ENCODE data around the gene TPPP3. TPM values are rescaled to one million over a fixed set of nuclear protein-coding genes. Genes with fewer than 3 reads are reported as not detected.
A peak's percentile ranks its signal among the peaks of the same experiment; 100 is the strongest.

The TPPP3 gene
- 6.8 TPM for polyA plus RNA-seq (2013, experiment 1 of 4)
- polyA plus RNA-seq (2013, experiment 2 of 4): 6.5 TPM
- polyA plus RNA-seq (2013, experiment 3 of 4): 15.7 TPM
- polyA plus RNA-seq (2013, experiment 4 of 4): 20.7 TPM

DNA sequence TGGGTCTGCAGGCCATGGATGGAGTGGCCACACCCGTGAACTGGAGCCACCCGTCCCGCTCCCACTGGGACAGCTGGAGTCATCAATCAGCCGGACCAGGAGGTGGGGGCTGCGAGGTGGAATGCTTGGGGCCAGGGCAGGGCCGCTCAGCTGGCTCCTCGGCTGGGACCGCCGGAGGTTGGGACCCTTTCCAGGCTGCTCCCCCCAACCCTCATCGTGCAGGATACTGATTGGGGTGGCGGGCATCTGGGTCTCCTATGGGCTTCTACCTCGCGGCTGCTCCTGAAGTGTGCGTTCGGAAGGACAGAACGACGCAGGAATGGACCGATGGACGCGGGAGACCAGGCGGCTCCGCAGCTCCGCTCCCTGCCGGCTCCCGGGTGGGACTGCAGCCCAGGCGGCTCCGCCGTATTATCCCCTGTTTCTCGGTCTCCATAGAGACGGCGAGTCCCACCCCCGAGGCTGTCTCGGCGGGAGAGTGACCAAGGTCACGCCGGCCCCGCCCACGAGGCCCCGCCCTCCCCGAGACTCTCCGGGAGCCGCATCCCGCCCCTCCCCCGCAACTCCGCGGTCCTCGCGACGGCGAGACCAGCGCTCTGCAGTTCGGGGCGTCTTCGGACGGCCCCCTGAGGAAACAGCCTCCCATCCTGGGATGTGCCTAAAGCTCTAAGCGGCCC lies at the start of gene TPPP3:
TPPP3 (minus strand) TSS at position 388 of the 677 bp plus-strand sequence. CDS start 2,387 bp downstream, outside the sequence.
- Histone ChIP-seq H3K36me3 (ENCODE audit: control insufficient read depth, insufficient read depth, low read length) (no peaks in the 10 kb centered on the region), H3K4me3 (ENCODE audit: insufficient read depth, low read depth, low read length) (peak within 1 kb of the TSS; percentile 29), H3K27me3 (ENCODE audit: control insufficient read depth, insufficient read depth, low read length, poor library complexity, severe bottlenecking) (peaks cover 45% of the 10 kb centered on the region), H3K4me1 (ENCODE audit: control insufficient read depth, insufficient read depth, low read length) (peaks cover 68% of the 10 kb centered on the region), H3K9me3 (ENCODE audit: control insufficient read depth, low read length) (no peaks in the 10 kb centered on the region), H3K27ac (ENCODE audit: insufficient read depth, low read depth, low read length, poor library complexity, severe bottlenecking) (peak within 1 kb of the TSS; percentile 8)
- WGBS, 2 experiments: 5% methylated on average over 56 of the region's 56 CpGs

- H3K4me1 ChIP-seq (ENCODE audit: control insufficient read depth, insufficient read depth, low read length): peaks cover 19% of the 10 kb centered on the region
- H3K27ac ChIP-seq (ENCODE audit: insufficient read depth, low read depth, low read length, poor library complexity, severe bottlenecking): no peak overlapping the region
- no peaks in the 10 kb centered on the region for H3K9me3 ChIP-seq (ENCODE audit: control insufficient read depth, low read length)
- H3K36me3 ChIP-seq (ENCODE audit: control insufficient read depth, insufficient read depth, low read length): peaks cover 10% of the 10 kb centered on the region
- no peaks in the 10 kb centered on the region for H3K27me3 ChIP-seq (ENCODE audit: control insufficient read depth, insufficient read depth, low read length, poor library complexity, severe bottlenecking)
- WGBS, 2 experiments: 92 to 96% methylated on average over 13 of the region's 13 CpGs
- no peak overlapping the region for H3K4me3 ChIP-seq (ENCODE audit: insufficient read depth, low read depth, low read length)
Measured at GRCh38 chr16:67442581-67443255, 49.4 kb upstream of the TPPP3 start.

- Histone ChIP-seq H3K27ac (ENCODE audit: insufficient read depth, low read depth, low read length, poor library complexity, severe bottlenecking) (no peak overlapping the region), H3K27me3 (ENCODE audit: control insufficient read depth, insufficient read depth, low read length, poor library complexity, severe bottlenecking) (no peaks in the 10 kb centered on the region), H3K9me3 (ENCODE audit: control insufficient read depth, low read length) (no peaks in the 10 kb centered on the region), H3K36me3 (ENCODE audit: control insufficient read depth, insufficient read depth, low read length) (peaks cover 10% of the 10 kb centered on the region), H3K4me3 (ENCODE audit: insufficient read depth, low read depth, low read length) (no peak overlapping the region), H3K4me1 (ENCODE audit: control insufficient read depth, insufficient read depth, low read length) (peaks cover 19% of the 10 kb centered on the region)
- WGBS, 2 experiments: 71 to 75% methylated on average over 5 of the region's 5 CpGs
Measured at GRCh38 chr16:67441907-67442306, 48.6 kb upstream of the TPPP3 start.

DNA sequence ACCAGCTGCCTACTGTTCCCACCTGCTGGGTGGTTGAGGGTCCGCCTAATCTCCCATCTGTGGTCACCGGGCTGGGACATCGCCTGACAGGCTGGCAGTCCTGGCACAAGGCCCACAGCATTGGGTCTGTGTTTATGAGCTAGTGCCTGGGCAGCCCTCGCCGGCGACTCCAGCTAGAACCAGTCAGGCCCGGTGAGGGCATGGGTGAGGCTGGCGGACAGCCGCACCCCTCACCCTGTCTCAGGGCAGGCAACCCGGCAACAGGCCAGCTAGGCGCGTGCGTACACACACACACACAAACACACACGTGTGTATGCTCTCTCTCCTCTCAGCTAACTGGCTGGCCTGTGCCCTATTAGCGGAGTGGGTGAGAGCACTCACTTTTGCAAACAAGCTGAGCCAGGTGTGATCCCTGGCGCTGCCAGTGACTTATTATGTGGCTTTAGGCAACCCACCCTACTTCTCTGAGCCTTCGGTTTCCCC lies 48.0 kb upstream of the TPPP3 start:
- Histone ChIP-seq H3K27ac (ENCODE audit: insufficient read depth, low read depth, low read length, poor library complexity, severe bottlenecking) (no peak overlapping the region), H3K27me3 (ENCODE audit: control insufficient read depth, insufficient read depth, low read length, poor library complexity, severe bottlenecking) (no peaks in the 10 kb centered on the region), H3K4me1 (ENCODE audit: control insufficient read depth, insufficient read depth, low read length) (peaks cover 19% of the 10 kb centered on the region), H3K9me3 (ENCODE audit: control insufficient read depth, low read length) (no peaks in the 10 kb centered on the region), H3K4me3 (ENCODE audit: insufficient read depth, low read depth, low read length) (no peak overlapping the region), H3K36me3 (ENCODE audit: control insufficient read depth, insufficient read depth, low read length) (peaks cover 10% of the 10 kb centered on the region)
- 96% methylated on average over 17 of the region's 17 CpGs for WGBS, 2 experiments

- WGBS, 2 experiments: 93 to 97% methylated on average over 19 of the region's 19 CpGs
- Histone ChIP-seq H3K4me3 (ENCODE audit: insufficient read depth, low read depth, low read length) (no peak overlapping the region), H3K36me3 (ENCODE audit: control insufficient read depth, insufficient read depth, low read length) (peaks cover 10% of the 10 kb centered on the region), H3K27ac (ENCODE audit: insufficient read depth, low read depth, low read length, poor library complexity, severe bottlenecking) (no peak overlapping the region), H3K9me3 (ENCODE audit: control insufficient read depth, low read length) (no peaks in the 10 kb centered on the region), H3K4me1 (ENCODE audit: control insufficient read depth, insufficient read depth, low read length) (peaks cover 15% of the 10 kb centered on the region), H3K27me3 (ENCODE audit: control insufficient read depth, insufficient read depth, low read length, poor library complexity, severe bottlenecking) (no peaks in the 10 kb centered on the region)
Measured at GRCh38 chr16:67438824-67439393, 45.6 kb upstream of the TPPP3 start.

GRCh38 chr16:67438098-67438791 lies 44.9 kb upstream of the TPPP3 start:
- H3K27ac ChIP-seq (ENCODE audit: insufficient read depth, low read depth, low read length, poor library complexity, severe bottlenecking): no peak overlapping the region
- H3K9me3 ChIP-seq (ENCODE audit: control insufficient read depth, low read length): no peaks in the 10 kb centered on the region
- no peaks in the 10 kb centered on the region for H3K27me3 ChIP-seq (ENCODE audit: control insufficient read depth, insufficient read depth, low read length, poor library complexity, severe bottlenecking)
- 91 to 94% methylated on average over 20 of the region's 20 CpGs for WGBS, 2 experiments
- H3K36me3 ChIP-seq (ENCODE audit: control insufficient read depth, insufficient read depth, low read length): peaks cover 10% of the 10 kb centered on the region
- peaks cover 15% of the 10 kb centered on the region for H3K4me1 ChIP-seq (ENCODE audit: control insufficient read depth, insufficient read depth, low read length)
- H3K4me3 ChIP-seq (ENCODE audit: insufficient read depth, low read depth, low read length): no peak overlapping the region

DNA sequence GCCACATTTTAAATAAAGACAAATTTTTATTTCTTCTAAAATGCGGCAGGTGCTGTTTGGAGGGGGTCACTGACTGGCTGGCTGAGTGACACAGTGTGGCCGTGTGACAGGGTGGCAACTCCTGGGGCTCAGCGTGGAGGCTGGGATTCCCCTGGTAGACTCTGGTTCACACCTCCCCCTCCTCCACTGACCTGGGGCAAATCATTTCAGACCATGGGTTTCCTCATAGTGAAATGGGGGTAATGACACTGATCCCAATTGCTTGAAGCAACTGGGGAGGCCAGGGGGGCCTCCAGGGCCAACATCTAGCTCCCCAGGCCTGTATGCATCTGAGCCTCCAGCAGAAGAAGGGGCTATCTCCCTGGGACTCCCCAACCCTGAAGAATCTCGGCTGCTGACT lies 44.2 kb upstream of the TPPP3 start:
- H3K4me3 ChIP-seq (ENCODE audit: insufficient read depth, low read depth, low read length): no peak overlapping the region
- H3K4me1 ChIP-seq (ENCODE audit: control insufficient read depth, insufficient read depth, low read length): peaks cover 17% of the 10 kb centered on the region
- H3K36me3 ChIP-seq (ENCODE audit: control insufficient read depth, insufficient read depth, low read length): peaks cover 10% of the 10 kb centered on the region
- no peaks in the 10 kb centered on the region for H3K9me3 ChIP-seq (ENCODE audit: control insufficient read depth, low read length)
- H3K27me3 ChIP-seq (ENCODE audit: control insufficient read depth, insufficient read depth, low read length, poor library complexity, severe bottlenecking): peaks cover 4% of the 10 kb centered on the region
- 93 to 99% methylated on average over 4 of the region's 4 CpGs for WGBS, 2 experiments
- no peak overlapping the region for H3K27ac ChIP-seq (ENCODE audit: insufficient read depth, low read depth, low read length, poor library complexity, severe bottlenecking)

- 94 to 96% methylated on average over 23 of the region's 23 CpGs for WGBS, 2 experiments
- H3K36me3 ChIP-seq (ENCODE audit: control insufficient read depth, insufficient read depth, low read length): peaks cover 10% of the 10 kb centered on the region
- H3K27ac ChIP-seq (ENCODE audit: insufficient read depth, low read depth, low read length, poor library complexity, severe bottlenecking): no peak overlapping the region
- H3K9me3 ChIP-seq (ENCODE audit: control insufficient read depth, low read length): no peaks in the 10 kb centered on the region
- H3K27me3 ChIP-seq (ENCODE audit: control insufficient read depth, insufficient read depth, low read length, poor library complexity, severe bottlenecking): peaks cover 11% of the 10 kb centered on the region
- H3K4me1 ChIP-seq (ENCODE audit: control insufficient read depth, insufficient read depth, low read length): peaks cover 15% of the 10 kb centered on the region
- no peak overlapping the region for H3K4me3 ChIP-seq (ENCODE audit: insufficient read depth, low read depth, low read length)
Measured at GRCh38 chr16:67436640-67437193, 43.4 kb upstream of the TPPP3 start.

DNA sequence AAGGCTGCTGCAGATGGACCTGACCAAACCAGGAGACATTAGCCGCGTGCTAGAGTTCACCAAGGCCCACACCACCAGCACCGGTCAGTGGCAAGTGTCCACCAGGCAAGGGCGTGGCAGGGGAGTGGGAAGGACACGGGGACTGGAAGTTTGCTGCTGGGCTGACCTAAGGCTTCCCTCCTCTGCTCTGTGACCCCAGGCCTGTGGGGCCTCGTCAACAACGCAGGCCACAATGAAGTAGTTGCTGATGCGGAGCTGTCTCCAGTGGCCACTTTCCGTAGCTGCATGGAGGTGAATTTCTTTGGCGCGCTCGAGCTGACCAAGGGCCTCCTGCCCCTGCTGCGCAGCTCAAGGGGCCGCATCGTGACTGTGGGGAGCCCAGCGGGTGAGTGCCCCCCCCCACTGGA lies 42.5 kb upstream of the TPPP3 start:
- H3K4me3 ChIP-seq (ENCODE audit: insufficient read depth, low read depth, low read length): no peak overlapping the region

More for the DNA sequence above, 42.5 kb upstream of the TPPP3 start:
- Histone ChIP-seq H3K27ac (ENCODE audit: insufficient read depth, low read depth, low read length, poor library complexity, severe bottlenecking) (no peak overlapping the region), H3K27me3 (ENCODE audit: control insufficient read depth, insufficient read depth, low read length, poor library complexity, severe bottlenecking) (peaks cover 21% of the 10 kb centered on the region), H3K9me3 (ENCODE audit: control insufficient read depth, low read length) (no peaks in the 10 kb centered on the region), H3K36me3 (ENCODE audit: control insufficient read depth, insufficient read depth, low read length) (peaks cover 10% of the 10 kb centered on the region), H3K4me1 (ENCODE audit: control insufficient read depth, insufficient read depth, low read length) (peaks cover 10% of the 10 kb centered on the region)
- 89 to 93% methylated on average over 16 of the region's 16 CpGs for WGBS, 2 experiments
